ENCODE measurements around the gene CDH13. TPM values are rescaled to one million over a fixed set of nuclear protein-coding genes. Genes with fewer than 3 reads are reported as not detected.

Gene CDH13
- polyA plus RNA-seq, 2 of the 4 experiments (the other 2 are of a cell fraction) = not detected

DNA sequence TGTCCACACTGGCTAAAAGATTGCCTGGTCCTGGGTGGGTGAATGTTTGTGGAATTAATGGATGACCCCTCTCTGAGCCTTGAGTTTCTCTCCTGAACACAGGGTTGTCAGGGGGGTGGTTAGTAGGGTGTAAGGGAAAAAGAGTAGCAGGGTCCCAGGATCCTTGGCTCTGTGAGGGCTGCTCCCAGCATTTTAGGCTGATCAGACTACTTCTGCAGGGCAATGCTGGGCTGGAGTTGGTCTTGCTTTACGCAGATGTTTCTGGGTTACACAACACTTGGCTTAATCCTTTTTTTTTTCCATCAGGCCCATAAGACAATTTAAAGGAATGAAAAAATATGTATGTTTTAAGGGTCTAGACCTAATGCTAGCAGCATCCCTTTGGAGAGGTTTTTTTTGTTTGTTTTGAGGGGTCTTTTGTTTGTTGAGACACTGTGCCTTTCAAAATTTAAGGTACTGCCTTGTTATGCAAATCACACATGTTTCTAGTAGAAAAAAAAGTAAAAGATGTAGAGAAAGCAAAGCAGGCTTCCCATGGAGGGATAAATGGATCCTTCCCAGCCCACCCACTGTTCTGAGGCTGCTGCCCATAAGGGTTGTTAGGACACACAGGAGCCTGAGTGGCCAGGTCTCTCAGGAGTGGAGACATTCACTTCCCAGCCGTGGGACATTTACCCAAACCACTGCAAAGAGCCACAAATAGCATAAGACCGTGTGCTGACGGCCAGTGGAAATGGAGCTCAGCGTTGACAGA lies 955.4 kb downstream of the CDH13 start:
- H3K4me2 ChIP-seq = no peak overlapping the region
- no peaks in the 10 kb centered on the region for H3K9me3 ChIP-seq
- no peak for ATAC-seq
- no peak overlapping the region for H3K4me3 ChIP-seq
- ChIA-PET POLR2A (no interaction called here), CTCF (no interaction called here)
- H3K27ac ChIP-seq = no peak overlapping the region
- no peak for DNase-seq (ENCODE audit: low read depth in 1 of 2, low spot score in 1 of 2)
- no peaks in the 10 kb centered on the region for H3K4me1 ChIP-seq
- WGBS (ENCODE audit: missing lambda C conversion rate) = 24% methylated on average over 5 of the region's 5 CpGs
- TF ChIP-seq CHD4 (IDR thresholded peaks at IDR 0.05; ENCODE audit: borderline replicate concordance) (no peak), SREBF2 (IDR thresholded peaks at IDR 0.05) (no peak), ZNF302 (CRISPR knock-in tag; IDR thresholded peaks at IDR 0.05) (no peak), ESRRA (IDR thresholded peaks at IDR 0.05; ENCODE audit: borderline replicate concordance, low read length) (no peak)
- TF ChIP-seq, protein P1, sequence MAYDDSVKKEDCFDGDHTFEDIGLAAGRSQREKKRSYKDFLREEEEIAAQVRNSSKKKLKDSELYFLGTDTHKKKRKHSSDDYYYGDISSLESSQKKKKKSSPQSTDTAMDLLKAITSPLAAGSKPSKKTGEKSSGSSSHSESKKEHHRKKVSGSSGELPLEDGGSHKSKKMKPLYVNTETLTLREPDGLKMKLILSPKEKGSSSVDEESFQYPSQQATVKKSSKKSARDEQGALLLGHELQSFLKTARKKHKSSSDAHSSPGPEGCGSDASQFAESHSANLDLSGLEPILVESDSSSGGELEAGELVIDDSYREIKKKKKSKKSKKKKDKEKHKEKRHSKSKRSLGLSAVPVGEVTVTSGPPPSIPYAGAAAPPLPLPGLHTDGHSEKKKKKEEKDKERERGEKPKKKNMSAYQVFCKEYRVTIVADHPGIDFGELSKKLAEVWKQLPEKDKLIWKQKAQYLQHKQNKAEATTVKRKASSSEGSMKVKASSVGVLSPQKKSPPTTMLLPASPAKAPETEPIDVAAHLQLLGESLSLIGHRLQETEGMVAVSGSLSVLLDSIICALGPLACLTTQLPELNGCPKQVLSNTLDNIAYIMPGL (CRISPR knock-in tag; IDR thresholded peaks at IDR 0.05; ENCODE audit: borderline replicate concordance) = no peak
- TF ChIP-seq, protein P2, sequence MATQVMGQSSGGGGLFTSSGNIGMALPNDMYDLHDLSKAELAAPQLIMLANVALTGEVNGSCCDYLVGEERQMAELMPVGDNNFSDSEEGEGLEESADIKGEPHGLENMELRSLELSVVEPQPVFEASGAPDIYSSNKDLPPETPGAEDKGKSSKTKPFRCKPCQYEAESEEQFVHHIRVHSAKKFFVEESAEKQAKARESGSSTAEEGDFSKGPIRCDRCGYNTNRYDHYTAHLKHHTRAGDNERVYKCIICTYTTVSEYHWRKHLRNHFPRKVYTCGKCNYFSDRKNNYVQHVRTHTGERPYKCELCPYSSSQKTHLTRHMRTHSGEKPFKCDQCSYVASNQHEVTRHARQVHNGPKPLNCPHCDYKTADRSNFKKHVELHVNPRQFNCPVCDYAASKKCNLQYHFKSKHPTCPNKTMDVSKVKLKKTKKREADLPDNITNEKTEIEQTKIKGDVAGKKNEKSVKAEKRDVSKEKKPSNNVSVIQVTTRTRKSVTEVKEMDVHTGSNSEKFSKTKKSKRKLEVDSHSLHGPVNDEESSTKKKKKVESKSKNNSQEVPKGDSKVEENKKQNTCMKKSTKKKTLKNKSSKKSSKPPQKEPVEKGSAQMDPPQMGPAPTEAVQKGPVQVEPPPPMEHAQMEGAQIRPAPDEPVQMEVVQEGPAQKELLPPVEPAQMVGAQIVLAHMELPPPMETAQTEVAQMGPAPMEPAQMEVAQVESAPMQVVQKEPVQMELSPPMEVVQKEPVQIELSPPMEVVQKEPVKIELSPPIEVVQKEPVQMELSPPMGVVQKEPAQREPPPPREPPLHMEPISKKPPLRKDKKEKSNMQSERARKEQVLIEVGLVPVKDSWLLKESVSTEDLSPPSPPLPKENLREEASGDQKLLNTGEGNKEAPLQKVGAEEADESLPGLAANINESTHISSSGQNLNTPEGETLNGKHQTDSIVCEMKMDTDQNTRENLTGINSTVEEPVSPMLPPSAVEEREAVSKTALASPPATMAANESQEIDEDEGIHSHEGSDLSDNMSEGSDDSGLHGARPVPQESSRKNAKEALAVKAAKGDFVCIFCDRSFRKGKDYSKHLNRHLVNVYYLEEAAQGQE (IDR thresholded peaks at IDR 0.05) = no peak
- TF ChIP-seq, protein P3, sequence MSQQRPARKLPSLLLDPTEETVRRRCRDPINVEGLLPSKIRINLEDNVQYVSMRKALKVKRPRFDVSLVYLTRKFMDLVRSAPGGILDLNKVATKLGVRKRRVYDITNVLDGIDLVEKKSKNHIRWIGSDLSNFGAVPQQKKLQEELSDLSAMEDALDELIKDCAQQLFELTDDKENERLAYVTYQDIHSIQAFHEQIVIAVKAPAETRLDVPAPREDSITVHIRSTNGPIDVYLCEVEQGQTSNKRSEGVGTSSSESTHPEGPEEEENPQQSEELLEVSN (IDR thresholded peaks at IDR 0.05; ENCODE audit: borderline replicate concordance, low read depth) = no peak
- TF ChIP-seq, protein P4, sequence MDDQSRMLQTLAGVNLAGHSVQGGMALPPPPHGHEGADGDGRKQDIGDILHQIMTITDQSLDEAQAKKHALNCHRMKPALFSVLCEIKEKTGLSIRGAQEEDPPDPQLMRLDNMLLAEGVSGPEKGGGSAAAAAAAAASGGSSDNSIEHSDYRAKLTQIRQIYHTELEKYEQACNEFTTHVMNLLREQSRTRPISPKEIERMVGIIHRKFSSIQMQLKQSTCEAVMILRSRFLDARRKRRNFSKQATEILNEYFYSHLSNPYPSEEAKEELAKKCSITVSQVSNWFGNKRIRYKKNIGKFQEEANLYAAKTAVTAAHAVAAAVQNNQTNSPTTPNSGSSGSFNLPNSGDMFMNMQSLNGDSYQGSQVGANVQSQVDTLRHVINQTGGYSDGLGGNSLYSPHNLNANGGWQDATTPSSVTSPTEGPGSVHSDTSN (IDR thresholded peaks at IDR 0.05) = no peak
- TF ChIP-seq, protein P5, sequence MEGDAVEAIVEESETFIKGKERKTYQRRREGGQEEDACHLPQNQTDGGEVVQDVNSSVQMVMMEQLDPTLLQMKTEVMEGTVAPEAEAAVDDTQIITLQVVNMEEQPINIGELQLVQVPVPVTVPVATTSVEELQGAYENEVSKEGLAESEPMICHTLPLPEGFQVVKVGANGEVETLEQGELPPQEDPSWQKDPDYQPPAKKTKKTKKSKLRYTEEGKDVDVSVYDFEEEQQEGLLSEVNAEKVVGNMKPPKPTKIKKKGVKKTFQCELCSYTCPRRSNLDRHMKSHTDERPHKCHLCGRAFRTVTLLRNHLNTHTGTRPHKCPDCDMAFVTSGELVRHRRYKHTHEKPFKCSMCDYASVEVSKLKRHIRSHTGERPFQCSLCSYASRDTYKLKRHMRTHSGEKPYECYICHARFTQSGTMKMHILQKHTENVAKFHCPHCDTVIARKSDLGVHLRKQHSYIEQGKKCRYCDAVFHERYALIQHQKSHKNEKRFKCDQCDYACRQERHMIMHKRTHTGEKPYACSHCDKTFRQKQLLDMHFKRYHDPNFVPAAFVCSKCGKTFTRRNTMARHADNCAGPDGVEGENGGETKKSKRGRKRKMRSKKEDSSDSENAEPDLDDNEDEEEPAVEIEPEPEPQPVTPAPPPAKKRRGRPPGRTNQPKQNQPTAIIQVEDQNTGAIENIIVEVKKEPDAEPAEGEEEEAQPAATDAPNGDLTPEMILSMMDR (IDR thresholded peaks at IDR 0.05) = no peak
- FAIRE-seq = no peak

DNA sequence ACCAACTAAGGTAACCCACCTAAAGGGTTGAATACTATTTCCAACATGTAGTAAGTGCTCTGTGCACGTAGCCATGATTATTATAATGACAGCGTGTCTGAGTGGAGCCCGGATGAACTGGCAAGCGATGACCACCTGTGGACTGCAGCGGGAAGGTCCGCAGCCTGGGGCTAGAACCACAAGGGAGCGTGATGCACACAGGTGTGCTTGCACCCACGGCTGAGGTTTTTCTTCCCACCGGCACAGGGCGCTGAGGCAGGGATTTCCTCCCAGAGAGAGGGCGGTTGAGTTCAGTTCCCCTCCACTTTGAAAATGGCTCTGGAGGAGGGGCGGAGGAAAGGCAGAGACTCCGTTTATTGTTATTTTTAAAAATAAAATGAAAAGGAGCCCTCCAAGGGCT lies 959.3 kb downstream of the CDH13 start:
- H3K4me2 ChIP-seq = no peak overlapping the region
- no peak for FAIRE-seq
- no peak overlapping the region for H3K4me3 ChIP-seq
- no peak for DNase-seq (ENCODE audit: low read depth in 1 of 2, low spot score in 1 of 2)
- H3K9me3 ChIP-seq = no peaks in the 10 kb centered on the region
- CTCF ChIA-PET = interaction anchor here (1.5 to 1.6 kb wide), 2 partner anchors 139 to 239 kb away, joined by 3 to 4 read pairs; no protein-coding TSS in a partner anchor
- no peaks in the 10 kb centered on the region for H3K4me1 ChIP-seq
- 47% methylated on average over 12 of the region's 13 CpGs for WGBS (ENCODE audit: missing lambda C conversion rate)
- POLR2A ChIA-PET = no interaction called here
- H3K27ac ChIP-seq = no peak overlapping the region
- no peak for ATAC-seq
- TF ChIP-seq, protein P6, sequence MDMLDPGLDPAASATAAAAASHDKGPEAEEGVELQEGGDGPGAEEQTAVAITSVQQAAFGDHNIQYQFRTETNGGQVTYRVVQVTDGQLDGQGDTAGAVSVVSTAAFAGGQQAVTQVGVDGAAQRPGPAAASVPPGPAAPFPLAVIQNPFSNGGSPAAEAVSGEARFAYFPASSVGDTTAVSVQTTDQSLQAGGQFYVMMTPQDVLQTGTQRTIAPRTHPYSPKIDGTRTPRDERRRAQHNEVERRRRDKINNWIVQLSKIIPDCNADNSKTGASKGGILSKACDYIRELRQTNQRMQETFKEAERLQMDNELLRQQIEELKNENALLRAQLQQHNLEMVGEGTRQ (IDR thresholded peaks at IDR 0.05) = no peak
- TF ChIP-seq, protein P7, sequence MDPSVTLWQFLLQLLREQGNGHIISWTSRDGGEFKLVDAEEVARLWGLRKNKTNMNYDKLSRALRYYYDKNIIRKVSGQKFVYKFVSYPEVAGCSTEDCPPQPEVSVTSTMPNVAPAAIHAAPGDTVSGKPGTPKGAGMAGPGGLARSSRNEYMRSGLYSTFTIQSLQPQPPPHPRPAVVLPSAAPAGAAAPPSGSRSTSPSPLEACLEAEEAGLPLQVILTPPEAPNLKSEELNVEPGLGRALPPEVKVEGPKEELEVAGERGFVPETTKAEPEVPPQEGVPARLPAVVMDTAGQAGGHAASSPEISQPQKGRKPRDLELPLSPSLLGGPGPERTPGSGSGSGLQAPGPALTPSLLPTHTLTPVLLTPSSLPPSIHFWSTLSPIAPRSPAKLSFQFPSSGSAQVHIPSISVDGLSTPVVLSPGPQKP (IDR thresholded peaks at IDR 0.05; ENCODE audit: low read depth, low read length) = no peak
- TF ChIP-seq POLR2AphosphoS2 (conservative IDR thresholded peaks at IDR 0.05; ENCODE audit: low read length) (no peak), HOXB13 (CRISPR knock-in tag; IDR thresholded peaks at IDR 0.05; ENCODE audit: low read depth) (no peak), BHLHE40 (IDR thresholded peaks at IDR 0.05; ENCODE audit: low read depth, low read length) (no peak), CEBPB (IDR thresholded peaks at IDR 0.05) (no peak), SREBF2 (IDR thresholded peaks at IDR 0.05) (no peak), EP300 (IDR thresholded peaks at IDR 0.05) (no peak), MAFK (IDR thresholded peaks at IDR 0.05; ENCODE audit: partially characterized antibody) (no peak)
- TF ChIP-seq, protein P3 (IDR thresholded peaks at IDR 0.05; ENCODE audit: borderline replicate concordance, low read depth) = no peak
- TF ChIP-seq, protein P5 (IDR thresholded peaks at IDR 0.05) = no peak
- TF ChIP-seq, protein P8, sequence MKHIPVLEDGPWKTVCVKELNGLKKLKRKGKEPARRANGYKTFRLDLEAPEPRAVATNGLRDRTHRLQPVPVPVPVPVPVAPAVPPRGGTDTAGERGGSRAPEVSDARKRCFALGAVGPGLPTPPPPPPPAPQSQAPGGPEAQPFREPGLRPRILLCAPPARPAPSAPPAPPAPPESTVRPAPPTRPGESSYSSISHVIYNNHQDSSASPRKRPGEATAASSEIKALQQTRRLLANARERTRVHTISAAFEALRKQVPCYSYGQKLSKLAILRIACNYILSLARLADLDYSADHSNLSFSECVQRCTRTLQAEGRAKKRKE (CRISPR knock-in tag; IDR thresholded peaks at IDR 0.05; ENCODE audit: low read depth) = no peak
